ACC112 (cell line): ENCODE measurements around the gene CHST7.
A peak's percentile ranks its signal among the peaks of the same experiment; 100 is the strongest.

Source experiments
- H2AFZ ChIP-seq: fragments of 200-600 bp; sonication (generic); one replicate; pipeline ENCODE4 v1.6.0; 2017; ENCODE audit warnings: antibody characterized with exemption, low read length; ENCODE audit not compliant: unreplicated experiment
- H3K27ac ChIP-seq: fragments of 200-600 bp; sonication (generic); 2 replicates; pipeline ENCODE4 v1.5.1; 2014; ENCODE audit warnings: low read depth, mild to moderate bottlenecking, antibody characterized with exemption, low read length, moderate library complexity
- H3K27me3 ChIP-seq: fragments of 200-600 bp; sonication (generic); 2 replicates; pipeline ENCODE4 v1.6.1; 2014; ENCODE audit warnings: mild to moderate bottlenecking, antibody characterized with exemption, low read length, moderate library complexity, mixed read lengths; ENCODE audit not compliant: insufficient read depth
- H3K36me3 ChIP-seq: fragments of 200-600 bp; sonication (generic); 2 replicates; pipeline ENCODE4 v1.6.1; 2016; ENCODE audit warnings: mild to moderate bottlenecking, antibody characterized with exemption, low read length, moderate library complexity, mixed read lengths; ENCODE audit not compliant: insufficient read depth
- H3K4me1 ChIP-seq: fragments of 200-600 bp; sonication (generic); one replicate; pipeline ENCODE4 v1.6.1; 2016; ENCODE audit warnings: low read length, mixed read lengths; ENCODE audit not compliant: insufficient read depth, unreplicated experiment, control insufficient read depth
- H3K4me3 ChIP-seq: fragments of 200-600 bp; sonication (generic); 2 replicates; pipeline ENCODE4 v1.5.1; 2014; ENCODE audit warnings: mild to moderate bottlenecking, low read depth, low read length
- H3K79me2 ChIP-seq: fragments of 200-600 bp; sonication (generic); one replicate; pipeline ENCODE4 v1.6.0; 2016; ENCODE audit warnings: low read length; ENCODE audit not compliant: control insufficient read depth, unreplicated experiment, insufficient read depth

Gene CHST7

DNA sequence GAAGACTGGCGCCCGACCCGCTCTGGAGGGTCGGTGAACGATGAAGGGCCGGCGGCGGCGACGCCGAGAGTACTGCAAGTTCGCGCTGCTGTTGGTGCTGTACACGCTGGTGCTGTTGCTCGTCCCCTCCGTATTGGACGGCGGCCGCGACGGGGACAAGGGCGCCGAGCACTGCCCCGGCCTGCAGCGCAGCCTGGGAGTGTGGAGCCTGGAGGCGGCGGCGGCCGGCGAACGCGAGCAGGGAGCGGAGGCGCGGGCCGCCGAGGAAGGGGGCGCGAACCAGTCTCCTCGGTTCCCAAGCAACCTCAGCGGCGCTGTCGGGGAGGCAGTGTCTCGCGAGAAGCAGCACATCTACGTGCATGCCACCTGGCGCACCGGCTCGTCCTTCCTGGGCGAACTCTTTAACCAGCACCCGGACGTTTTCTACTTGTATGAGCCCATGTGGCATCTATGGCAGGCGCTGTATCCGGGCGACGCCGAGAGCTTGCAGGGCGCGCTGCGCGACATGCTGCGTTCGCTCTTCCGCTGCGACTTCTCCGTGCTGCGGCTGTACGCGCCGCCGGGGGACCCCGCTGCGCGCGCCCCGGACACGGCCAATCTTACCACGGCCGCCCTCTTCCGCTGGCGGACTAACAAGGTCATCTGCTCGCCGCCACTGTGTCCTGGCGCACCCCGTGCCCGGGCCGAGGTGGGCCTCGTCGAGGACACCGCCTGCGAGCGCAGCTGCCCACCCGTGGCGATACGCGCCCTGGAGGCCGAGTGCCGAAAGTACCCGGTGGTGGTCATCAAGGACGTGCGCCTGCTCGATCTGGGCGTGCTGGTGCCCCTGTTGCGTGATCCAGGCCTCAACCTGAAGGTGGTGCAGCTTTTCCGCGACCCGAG lies 568 bp downstream of the CHST7 start:
- Histone ChIP-seq H3K4me1 (peaks cover 5% of the 10 kb centered on the region), H2AFZ (peak overlapping the region; percentile 72), H3K79me2 (peaks cover 9% of the 10 kb centered on the region), H3K27ac (no peak overlapping the region), H3K4me3 (peak overlapping the region; percentile 79), H3K27me3 (no peaks in the 10 kb centered on the region), H3K36me3 (no peaks in the 10 kb centered on the region)

DNA sequence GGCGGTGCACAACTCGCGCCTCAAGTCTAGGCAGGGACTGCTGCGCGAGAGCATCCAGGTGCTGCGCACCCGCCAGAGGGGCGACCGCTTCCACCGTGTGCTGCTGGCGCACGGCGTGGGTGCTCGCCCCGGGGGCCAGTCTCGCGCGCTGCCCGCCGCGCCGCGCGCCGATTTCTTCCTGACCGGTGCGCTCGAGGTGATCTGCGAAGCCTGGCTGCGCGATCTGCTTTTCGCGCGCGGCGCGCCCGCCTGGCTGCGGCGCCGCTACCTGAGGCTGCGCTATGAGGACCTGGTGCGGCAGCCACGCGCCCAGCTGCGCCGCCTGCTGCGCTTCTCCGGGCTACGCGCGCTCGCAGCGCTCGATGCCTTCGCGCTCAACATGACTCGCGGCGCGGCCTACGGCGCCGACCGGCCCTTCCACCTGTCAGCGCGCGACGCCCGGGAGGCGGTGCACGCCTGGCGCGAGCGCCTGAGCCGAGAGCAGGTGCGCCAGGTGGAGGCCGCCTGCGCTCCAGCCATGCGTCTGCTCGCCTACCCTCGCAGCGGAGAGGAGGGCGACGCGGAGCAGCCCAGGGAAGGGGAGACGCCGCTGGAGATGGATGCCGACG lies 1.3 kb downstream of the CHST7 start:
- H3K4me3 ChIP-seq, result peak overlapping the region; percentile 79
- H2AFZ ChIP-seq, result no peak overlapping the region

DNA sequence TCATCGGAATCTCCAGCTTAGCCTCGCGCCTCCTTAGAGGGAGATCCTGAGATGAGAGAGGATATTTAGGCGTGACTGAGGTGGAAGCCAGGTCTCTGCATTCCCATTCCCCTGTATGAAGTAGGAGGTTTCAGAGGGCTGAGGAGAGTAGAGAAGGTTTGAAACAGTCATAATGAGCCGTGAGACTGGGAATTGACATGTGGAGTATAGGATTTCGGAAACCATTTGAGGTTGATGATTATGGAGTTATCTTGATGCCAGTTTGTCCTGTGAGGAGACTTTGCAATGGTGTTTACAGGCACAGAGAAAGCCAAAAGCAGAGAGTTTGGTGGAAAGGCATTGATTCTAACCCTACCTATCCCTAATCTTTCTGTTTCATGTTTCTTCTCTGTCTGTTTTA lies 2.0 kb downstream of the CHST7 start:
- Histone ChIP-seq H3K27me3 (no peaks in the 10 kb centered on the region), H3K79me2 (peaks cover 15% of the 10 kb centered on the region), H3K36me3 (no peaks in the 10 kb centered on the region), H2AFZ (no peak overlapping the region), H3K4me3 (peak overlapping the region; percentile 79), H3K27ac (peak overlapping the region; percentile 2; the same call in 1 of the 2 replicates), H3K4me1 (peaks cover 5% of the 10 kb centered on the region)

More for the DNA sequence above, 1.3 kb downstream of the CHST7 start:
- H3K79me2 ChIP-seq, result peaks cover 13% of the 10 kb centered on the region
- no peaks in the 10 kb centered on the region for H3K27me3 ChIP-seq
- no peak overlapping the region for H3K27ac ChIP-seq
- H3K4me1 ChIP-seq, result peaks cover 5% of the 10 kb centered on the region
- H3K36me3 ChIP-seq, result no peaks in the 10 kb centered on the region

DNA sequence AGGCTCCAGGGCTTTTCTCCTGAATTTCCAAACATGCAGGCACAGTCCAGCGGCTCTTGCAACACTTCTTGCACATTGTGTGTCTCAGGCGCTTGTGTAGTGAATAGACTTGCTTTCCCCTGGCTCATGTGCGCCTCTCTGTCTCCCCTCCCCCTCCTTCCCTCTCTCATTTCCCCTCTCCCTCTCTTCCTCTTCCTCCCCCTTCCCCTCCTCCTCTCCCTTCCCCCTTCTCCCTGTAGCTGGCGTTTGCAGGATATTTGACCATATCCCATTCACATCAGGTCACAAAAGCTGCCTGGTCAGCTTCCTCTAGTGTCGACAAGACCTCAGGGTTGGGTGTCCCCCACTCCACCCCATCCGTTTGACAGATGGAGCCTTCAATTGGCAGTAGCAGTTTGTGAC lies 2.4 kb downstream of the CHST7 start:
- H3K4me1 ChIP-seq, result peaks cover 5% of the 10 kb centered on the region
- H3K27me3 ChIP-seq, result no peaks in the 10 kb centered on the region
- H3K36me3 ChIP-seq, result no peaks in the 10 kb centered on the region
- H3K79me2 ChIP-seq, result peaks cover 15% of the 10 kb centered on the region
- peak overlapping the region; percentile 83 for H3K27ac ChIP-seq
- peak overlapping the region; percentile 79 for H3K4me3 ChIP-seq
- no peak overlapping the region for H2AFZ ChIP-seq

DNA sequence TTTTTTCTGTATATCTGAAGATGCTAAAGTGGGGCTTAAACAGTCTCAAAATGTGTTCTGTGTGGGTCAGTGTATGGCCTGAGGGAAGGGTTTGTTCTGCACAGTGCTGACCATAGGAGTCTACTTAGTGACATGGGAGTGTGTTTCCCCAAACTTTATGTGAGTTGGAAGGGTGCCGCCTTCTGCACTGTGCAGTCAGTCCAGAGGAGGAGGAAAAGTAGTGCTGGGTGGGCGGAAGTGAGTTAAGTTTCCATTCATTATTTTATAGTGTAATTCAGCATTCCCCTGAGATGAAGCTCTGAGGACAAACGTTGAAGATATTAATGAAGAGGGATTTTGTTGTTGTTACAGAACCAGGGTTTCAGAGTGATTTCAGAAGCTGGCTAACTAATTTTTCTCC lies 2.9 kb downstream of the CHST7 start:
- Histone ChIP-seq H3K79me2 (peaks cover 15% of the 10 kb centered on the region), H3K4me3 (peak overlapping the region; percentile 79), H3K4me1 (peaks cover 5% of the 10 kb centered on the region), H3K36me3 (no peaks in the 10 kb centered on the region), H3K27ac (peak overlapping the region; percentile 83), H3K27me3 (no peaks in the 10 kb centered on the region), H2AFZ (no peak overlapping the region)

DNA sequence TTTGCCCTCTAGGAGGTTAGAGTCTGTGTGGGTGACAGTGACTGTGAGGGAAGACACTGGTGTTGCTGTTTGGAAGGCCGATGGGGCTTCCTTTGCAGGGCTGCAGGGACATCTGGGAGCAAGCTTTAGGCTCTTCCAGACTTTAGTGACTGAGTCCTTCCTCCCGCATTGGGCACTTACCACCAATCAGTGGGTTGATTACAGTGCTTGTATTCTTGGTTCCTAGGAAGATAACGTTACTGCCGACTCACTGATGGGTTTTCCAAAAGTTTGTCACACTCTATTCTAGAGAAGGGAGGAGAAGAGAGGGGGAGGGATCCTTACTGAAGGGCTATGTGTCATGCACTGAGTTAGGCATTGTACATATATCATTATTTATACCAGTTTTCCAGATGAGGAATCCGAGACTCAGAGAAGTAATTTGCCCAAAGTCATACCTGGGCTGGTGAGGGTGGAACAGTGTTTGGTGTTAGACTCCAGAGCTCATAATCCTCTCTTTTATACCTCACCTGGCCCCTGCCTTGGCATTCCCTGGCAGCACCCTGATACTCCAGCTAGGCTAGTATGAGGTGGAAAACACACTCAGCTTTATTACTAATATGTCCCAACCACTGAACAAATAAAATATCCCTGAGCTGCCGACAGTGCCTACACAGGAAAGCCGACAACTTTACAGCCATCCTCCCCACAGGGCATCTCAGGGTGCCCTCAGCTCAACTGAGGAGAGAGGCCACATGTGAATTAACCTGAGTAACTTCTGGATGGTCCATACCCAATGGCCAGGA lies 3.8 kb downstream of the CHST7 start:
- Histone ChIP-seq H3K4me1 (peaks cover 11% of the 10 kb centered on the region), H3K27ac (peak overlapping the region; percentile 83), H3K4me3 (0 out of 2 replicates have a peak overlapping the region, but pooled peaks have one; percentile 1), H3K79me2 (peaks cover 15% of the 10 kb centered on the region), H2AFZ (no peak overlapping the region), H3K27me3 (no peaks in the 10 kb centered on the region), H3K36me3 (no peaks in the 10 kb centered on the region)

DNA sequence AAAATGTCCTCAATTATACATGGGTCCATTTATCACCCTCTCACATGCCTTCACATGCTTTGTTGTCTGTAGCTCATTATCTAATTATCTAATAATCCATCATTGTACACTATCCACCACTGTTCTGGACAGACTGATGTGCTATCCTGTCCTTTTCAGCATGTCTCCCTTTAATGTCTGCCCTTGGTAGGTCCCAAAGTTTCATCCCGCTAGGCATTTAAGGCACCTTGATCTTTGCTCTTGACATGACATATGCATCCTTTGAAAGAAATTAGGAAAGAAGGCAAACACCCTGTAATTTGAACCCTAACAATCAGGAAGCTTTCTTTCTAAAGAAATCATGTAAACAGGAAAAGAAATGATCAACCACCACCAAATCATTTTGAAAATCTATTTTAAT lies 5.7 kb downstream of the CHST7 start:
- peaks cover 15% of the 10 kb centered on the region for H3K79me2 ChIP-seq

DNA sequence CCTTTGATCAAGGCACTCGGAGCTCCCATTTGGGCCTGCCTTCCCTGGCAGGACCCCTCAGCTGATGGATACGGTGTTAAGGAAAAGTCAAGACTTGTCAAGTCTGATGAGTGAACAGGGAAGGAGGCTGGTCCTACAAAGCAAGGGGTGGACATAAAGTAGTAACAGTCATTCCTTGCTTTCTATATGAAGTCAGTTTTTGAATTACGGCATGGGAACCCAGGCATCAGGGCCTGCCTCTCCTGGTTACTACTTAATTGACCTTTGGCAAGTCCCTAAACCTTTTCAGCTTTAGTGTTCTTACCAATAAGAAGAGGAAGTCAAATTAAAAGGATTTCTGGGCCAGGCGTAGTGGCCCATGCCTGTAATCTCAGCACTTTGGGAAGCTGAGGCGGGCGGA lies 7.0 kb downstream of the CHST7 start:
- Histone ChIP-seq H3K27ac (no peak overlapping the region), H3K4me1 (peaks cover 28% of the 10 kb centered on the region), H2AFZ (no peak overlapping the region), H3K4me3 (no peak overlapping the region), H3K27me3 (no peaks in the 10 kb centered on the region), H3K36me3 (no peaks in the 10 kb centered on the region), H3K79me2 (peaks cover 18% of the 10 kb centered on the region)

More for the DNA sequence above, 5.7 kb downstream of the CHST7 start:
- Histone ChIP-seq H3K27ac (no peak overlapping the region), H2AFZ (no peak overlapping the region), H3K36me3 (no peaks in the 10 kb centered on the region), H3K27me3 (no peaks in the 10 kb centered on the region), H3K4me3 (no peak overlapping the region), H3K4me1 (peaks cover 22% of the 10 kb centered on the region)

DNA sequence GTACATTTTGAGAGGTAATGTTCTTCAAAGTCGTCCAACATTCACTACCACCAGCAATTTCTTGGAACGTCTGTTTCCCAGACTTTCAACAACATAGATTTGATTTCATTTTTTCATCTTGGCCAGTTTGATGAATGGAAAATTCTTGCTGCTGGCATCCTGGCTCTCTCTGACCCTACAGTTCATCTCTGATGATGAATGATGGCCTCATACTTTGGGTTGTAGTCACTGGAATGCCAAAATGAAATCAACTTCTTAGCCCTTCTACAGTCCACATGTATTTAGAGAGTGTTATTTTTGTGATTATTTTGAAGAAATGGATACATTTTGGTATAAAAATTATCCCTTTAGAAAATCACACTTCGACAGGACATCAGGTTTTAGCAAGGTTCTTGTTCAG lies 8.8 kb downstream of the CHST7 start:
- H3K27ac ChIP-seq, result peak overlapping the region; percentile 98
- peaks cover 36% of the 10 kb centered on the region for H3K4me1 ChIP-seq
- H3K36me3 ChIP-seq, result no peaks in the 10 kb centered on the region
- H3K27me3 ChIP-seq, result no peaks in the 10 kb centered on the region
- H2AFZ ChIP-seq, result no peak overlapping the region
- peaks cover 22% of the 10 kb centered on the region for H3K79me2 ChIP-seq
- peak overlapping the region; percentile 53 for H3K4me3 ChIP-seq

DNA sequence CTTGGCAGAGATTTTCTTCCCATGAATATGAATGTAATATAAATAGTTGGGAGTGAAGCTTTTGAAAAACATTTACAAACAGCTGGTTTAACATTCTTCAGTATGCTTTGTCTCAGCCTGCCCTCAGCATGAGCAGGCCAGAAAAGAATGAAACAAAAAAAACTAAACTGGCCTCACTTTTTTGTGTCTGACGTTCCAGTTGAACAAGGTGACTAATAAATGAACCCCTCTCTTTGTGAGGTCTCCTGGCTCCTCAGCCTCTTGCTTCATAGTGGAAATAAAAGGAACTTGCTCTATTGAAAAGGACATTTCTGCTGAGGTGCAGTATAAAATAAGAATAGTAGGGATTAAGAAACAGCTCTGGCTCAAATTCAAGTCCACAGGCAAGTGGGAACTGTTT lies 9.4 kb downstream of the CHST7 start:
- Histone ChIP-seq H3K79me2 (peaks cover 16% of the 10 kb centered on the region), H3K4me3 (peak overlapping the region; percentile 53), H3K27ac (peak overlapping the region; percentile 98)

More for the DNA sequence above, 9.4 kb downstream of the CHST7 start:
- H3K4me1 ChIP-seq, result peaks cover 37% of the 10 kb centered on the region
- no peaks in the 10 kb centered on the region for H3K27me3 ChIP-seq
- no peaks in the 10 kb centered on the region for H3K36me3 ChIP-seq
- H2AFZ ChIP-seq, result peak overlapping the region; percentile 55
